SK-N-SH (cell line): ENCODE results near the gene ETS1. TPM values are rescaled to one million over a fixed set of nuclear protein-coding genes. Genes with fewer than 3 reads are reported as not detected.

ENCODE experiments used
- CHD2 ChIP-seq: fragments of 150-350 bp; IDR thresholded peaks from 2 replicates; pipeline ENCODE4 v1.6.1; 2018; ENCODE audit warnings: low read length; ENCODE audit not compliant: partially characterized antibody
- CTCF ChIP-seq: fragments of 200-600 bp; sonication (generic); IDR thresholded peaks from 2 replicates; pipeline ENCODE4 v1.6.1; 2017; ENCODE audit warnings: antibody characterized with exemption, mild to moderate bottlenecking, moderate library complexity
- ELF1 ChIP-seq: IDR thresholded peaks from 2 replicates; pipeline ENCODE4 v1.4.0; 2012
- EP300 ChIP-seq, 2 experiments: IDR thresholded peaks; 2 replicates each; pipeline versions ENCODE4 v1.4.0 to v1.6.1; 2012; ENCODE audit warnings: borderline replicate concordance in 1 of 2, low read depth in 1 of 2, low read length in 1 of 2
- EZH2phosphoT487 ChIP-seq: fragments of 200-600 bp; sonication (generic); IDR thresholded peaks from 2 replicates; pipeline ENCODE4 v1.6.1; 2017; ENCODE audit warnings: low read depth, mixed run types, mild to moderate bottlenecking, antibody characterized with exemption, moderate library complexity, borderline replicate concordance
- FOSL2 ChIP-seq: IDR thresholded peaks from 2 replicates; pipeline ENCODE4 v1.4.0; 2012; ENCODE audit warnings: low read depth, mild to moderate bottlenecking, moderate library complexity, borderline replicate concordance
- GATA2 ChIP-seq: sonication (generic); formaldehyde crosslinking; IDR thresholded peaks from 2 replicates; pipeline ENCODE4 v1.5.0; 2020; ENCODE audit warnings: mild to moderate bottlenecking, missing genetic modification reagents
- JUND ChIP-seq: IDR thresholded peaks from 2 replicates; pipeline ENCODE4 v1.4.0; 2012
- MEF2A ChIP-seq: IDR thresholded peaks from 2 replicates; pipeline ENCODE4 v1.4.0; 2012; ENCODE audit warnings: low read depth, borderline replicate concordance
- MXI1 ChIP-seq: IDR thresholded peaks from 2 replicates; pipeline ENCODE4 v1.6.1; 2012; ENCODE audit warnings: mild to moderate bottlenecking, low read depth, low read length, improper control_type of control experiment
- NFIC ChIP-seq: IDR thresholded peaks from 2 replicates; pipeline ENCODE4 v1.4.0; 2012; ENCODE audit warnings: borderline replicate concordance
- NRF1 ChIP-seq: IDR thresholded peaks from 2 replicates; pipeline ENCODE4 v1.6.1; 2012; ENCODE audit warnings: low read depth, mild to moderate bottlenecking, low read length
- PBX3 ChIP-seq: IDR thresholded peaks from 2 replicates; pipeline ENCODE4; 2012
- POLR2AphosphoS5 ChIP-seq: IDR thresholded peaks from 2 replicates; pipeline ENCODE4 v1.6.1; 2012; ENCODE audit warnings: low read depth, low read length
- RAD21 ChIP-seq: IDR thresholded peaks from 2 replicates; pipeline ENCODE4 v1.6.1; 2012; ENCODE audit warnings: mild to moderate bottlenecking, low read length
- RCOR1 ChIP-seq: fragments of 150-350 bp; IDR thresholded peaks from 2 replicates; pipeline ENCODE4 v1.6.1; 2017; ENCODE audit warnings: antibody characterized with exemption, low read length
- REST ChIP-seq: IDR thresholded peaks from 2 replicates; pipeline ENCODE4 v1.6.1; 2012; ENCODE audit warnings: mild to moderate bottlenecking, low read depth, low read length, moderate library complexity
- RFX5 ChIP-seq: IDR thresholded peaks from 2 replicates; pipeline ENCODE4 v1.6.1; 2012; ENCODE audit warnings: mild to moderate bottlenecking, improper control_type of control experiment, low read length
- SIN3A ChIP-seq: IDR thresholded peaks from 2 replicates; pipeline ENCODE4 v1.6.1; 2012; ENCODE audit warnings: low read depth, mild to moderate bottlenecking, low read length, moderate library complexity, borderline replicate concordance
- SMC3 ChIP-seq: IDR thresholded peaks from 2 replicates; pipeline ENCODE4 v1.6.1; 2012; ENCODE audit warnings: low read depth, low read length, improper control_type of control experiment
- TAF1 ChIP-seq: IDR thresholded peaks from 2 replicates; pipeline ENCODE4 v1.6.1; 2012; ENCODE audit warnings: low read depth, mild to moderate bottlenecking, low read length, moderate library complexity, borderline replicate concordance
- TCF12 ChIP-seq: IDR thresholded peaks from 2 replicates; pipeline ENCODE4 v1.4.0; 2012
- TEAD4 ChIP-seq: IDR thresholded peaks from 2 replicates; pipeline ENCODE4 v1.4.0; 2012; ENCODE audit warnings: mild to moderate bottlenecking, borderline replicate concordance; ENCODE audit not compliant: insufficient read depth
- YY1 ChIP-seq: IDR thresholded peaks from 2 replicates; pipeline ENCODE4 v1.4.0; 2012; ENCODE audit warnings: low read depth, mild to moderate bottlenecking
- ZBTB33 ChIP-seq: IDR thresholded peaks from 2 replicates; pipeline ENCODE4 v1.4.0; 2012; ENCODE audit warnings: low read depth, borderline replicate concordance
- polyA plus RNA-seq, 3 experiments: library from polyadenylated mRNA; depleted of rRNA; stranded (reverse); fragments of >200 nt; gene quantifications; 2 replicates each; pipeline ENCODE4 v1.2.3, GENCODE V29; 2012
- TF ChIP-seq, protein P1 (sequence below): fragments of 150-350 bp; IDR thresholded peaks from 2 replicates; pipeline ENCODE4 v1.6.1; 2017; ENCODE audit warnings: antibody characterized with exemption, low read length, low read depth, borderline replicate concordance

Gene ETS1
- polyA plus RNA-seq, 1 of the 3 experiments (the other 2 are of a cell fraction) = 14.5 TPM

- TF ChIP-seq REST = no peak
- no peak for TF ChIP-seq TEAD4
- TF ChIP-seq ELF1 = no peak
- no peak for TF ChIP-seq NRF1
- TF ChIP-seq MEF2A = 0 out of 2 replicates have a peak, but pooled peaks have one; percentile 23
- TF ChIP-seq ZBTB33 = no peak
- peak in 1 of 2 experiments; percentile 47; a peak in 1 of 4 replicates for TF ChIP-seq EP300 (IDR thresholded peaks at IDR 0.05; ENCODE audit: borderline replicate concordance in 1 of 2, low read depth in 1 of 2, low read length in 1 of 2)
- peak; percentile 67; the same call in 1 of the 2 replicates for TF ChIP-seq TCF12
- TF ChIP-seq FOSL2 = peak; percentile 50; the same call in 1 of the 2 replicates
- no peak for TF ChIP-seq RAD21
- peak; percentile 30; the same call in 1 of the 2 replicates for TF ChIP-seq NFIC
- no peak for TF ChIP-seq CHD2
- TF ChIP-seq JUND = peak; percentile 60
- no peak for TF ChIP-seq YY1
- TF ChIP-seq POLR2AphosphoS5 = no peak
- TF ChIP-seq RFX5 = no peak
- TF ChIP-seq, protein P1, sequence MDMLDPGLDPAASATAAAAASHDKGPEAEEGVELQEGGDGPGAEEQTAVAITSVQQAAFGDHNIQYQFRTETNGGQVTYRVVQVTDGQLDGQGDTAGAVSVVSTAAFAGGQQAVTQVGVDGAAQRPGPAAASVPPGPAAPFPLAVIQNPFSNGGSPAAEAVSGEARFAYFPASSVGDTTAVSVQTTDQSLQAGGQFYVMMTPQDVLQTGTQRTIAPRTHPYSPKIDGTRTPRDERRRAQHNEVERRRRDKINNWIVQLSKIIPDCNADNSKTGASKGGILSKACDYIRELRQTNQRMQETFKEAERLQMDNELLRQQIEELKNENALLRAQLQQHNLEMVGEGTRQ = no peak
- no peak for TF ChIP-seq MXI1
- TF ChIP-seq TAF1 = 0 out of 2 replicates have a peak, but pooled peaks have one; percentile 24
- no peak for TF ChIP-seq SIN3A
- TF ChIP-seq RCOR1 = peak; percentile 46; the same call in 1 of the 2 replicates
- 0 out of 2 replicates have a peak, but pooled peaks have one; percentile 7 for TF ChIP-seq GATA2
- peak; percentile 68 for TF ChIP-seq PBX3
- no peak for TF ChIP-seq SMC3
- TF ChIP-seq CTCF = no peak
- no peak for TF ChIP-seq EZH2phosphoT487
Observed at GRCh38 chr11:128525411-128526243, 61.7 kb downstream of the ETS1 start (continued).
